T follicular helper cell (primary cell): ENCODE measurements around the gene HSPBP1.

Experiments used
- DNase-seq: peaks from one replicate; pipeline ENCODE4 v3.0.0-alpha.2; 2020; ENCODE audit warnings: low read depth

Gene HSPBP1

DNA sequence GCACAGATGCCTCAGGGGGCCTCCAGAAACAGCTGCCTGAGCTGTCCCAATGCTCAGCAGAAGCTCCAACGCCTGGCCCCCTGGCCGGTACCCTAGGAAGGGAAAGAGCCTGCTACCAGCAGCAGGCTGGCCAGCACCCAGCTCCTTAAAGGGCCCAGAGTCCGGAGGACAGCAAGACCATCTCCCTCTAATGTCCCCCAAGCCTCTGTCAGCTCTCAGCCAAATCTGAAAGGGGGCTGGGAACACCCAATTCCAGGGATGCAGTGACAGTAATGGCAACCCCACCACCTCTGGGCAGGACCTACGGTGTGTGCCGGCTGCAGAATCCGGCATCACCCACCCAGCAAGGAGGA lies 25.3 kb downstream of the HSPBP1 start:
- DNase-seq: no peak

DNA sequence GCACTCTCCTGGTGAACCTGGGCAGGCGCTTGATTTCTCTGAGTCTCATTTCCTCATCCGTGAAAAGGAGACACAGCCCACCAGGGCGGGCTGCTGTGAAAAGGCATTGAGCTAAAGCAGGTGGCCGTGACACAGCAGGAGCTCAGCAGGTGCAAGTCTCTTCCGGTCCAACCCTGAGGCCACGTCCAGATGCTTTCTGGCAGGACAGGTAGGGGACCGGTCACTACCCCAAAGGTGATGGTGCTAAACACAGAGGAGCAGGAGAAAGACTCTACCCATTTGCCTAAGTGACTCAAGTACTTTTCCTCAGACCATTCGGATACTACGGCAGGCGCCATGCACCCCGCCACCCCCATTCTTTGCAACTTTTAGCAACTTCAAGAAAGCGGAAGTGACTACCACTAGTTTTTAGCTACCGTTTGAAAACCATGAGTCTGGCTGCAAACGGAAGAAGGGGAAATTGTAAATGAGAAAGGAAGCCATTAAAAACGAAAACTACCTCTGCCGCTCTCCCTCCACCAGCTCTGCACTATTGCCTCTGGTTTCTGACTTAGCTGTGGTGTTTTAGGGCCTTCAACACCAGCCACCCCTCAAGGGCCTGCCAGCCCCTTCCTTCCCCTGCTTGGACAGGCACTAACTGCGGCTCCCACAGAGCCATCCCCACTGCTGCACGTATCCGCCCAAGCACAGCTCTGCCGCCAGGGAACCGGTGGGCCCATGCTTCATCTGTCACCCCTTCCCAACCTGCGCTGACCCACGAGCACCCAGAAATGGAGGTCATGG lies 25.9 kb downstream of the HSPBP1 start:
- peak; percentile 54 for DNase-seq

DNA sequence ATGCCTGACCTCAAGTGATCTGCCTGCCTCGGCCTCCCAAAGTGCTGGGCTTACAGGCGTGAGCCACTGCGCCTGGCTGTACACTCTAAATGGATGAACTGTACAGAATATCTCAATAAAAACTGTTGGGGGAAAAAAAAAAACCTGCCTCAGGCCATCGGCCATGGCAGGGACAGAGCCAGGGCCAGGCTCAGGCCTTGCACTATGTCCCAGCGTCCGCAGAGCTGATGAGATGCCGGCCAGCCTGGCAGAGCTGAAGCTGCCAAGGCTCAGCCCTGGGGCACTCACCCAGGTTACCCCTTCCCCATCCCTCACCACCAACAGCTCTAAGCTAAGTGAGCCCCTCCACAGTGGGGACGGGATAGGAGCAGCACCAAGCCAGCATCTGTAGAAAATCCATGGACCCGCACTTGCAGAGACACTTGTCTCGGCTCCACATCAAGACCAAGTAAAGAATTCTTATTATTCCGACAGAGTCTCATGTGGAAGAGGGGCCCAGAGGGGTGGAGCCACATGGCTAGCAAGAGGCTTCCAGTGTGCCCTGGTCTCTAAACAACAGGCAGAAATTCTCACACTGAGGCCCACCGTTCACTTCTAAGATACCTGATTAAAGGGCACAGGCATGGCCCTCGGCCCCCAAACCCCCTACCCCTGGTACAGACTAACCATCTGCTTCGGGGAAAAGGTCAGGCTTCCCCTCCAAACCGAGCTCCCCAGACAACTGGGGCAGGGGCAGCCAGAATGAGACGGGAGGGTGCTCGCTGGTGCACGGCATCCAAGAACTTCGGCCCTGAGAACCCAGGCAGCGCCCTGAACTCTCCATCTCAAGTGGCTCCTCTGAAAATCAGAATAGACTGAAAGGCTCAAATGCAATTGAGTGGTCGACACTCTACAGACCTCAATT lies 26.9 kb downstream of the HSPBP1 start:
- no peak for DNase-seq

DNA sequence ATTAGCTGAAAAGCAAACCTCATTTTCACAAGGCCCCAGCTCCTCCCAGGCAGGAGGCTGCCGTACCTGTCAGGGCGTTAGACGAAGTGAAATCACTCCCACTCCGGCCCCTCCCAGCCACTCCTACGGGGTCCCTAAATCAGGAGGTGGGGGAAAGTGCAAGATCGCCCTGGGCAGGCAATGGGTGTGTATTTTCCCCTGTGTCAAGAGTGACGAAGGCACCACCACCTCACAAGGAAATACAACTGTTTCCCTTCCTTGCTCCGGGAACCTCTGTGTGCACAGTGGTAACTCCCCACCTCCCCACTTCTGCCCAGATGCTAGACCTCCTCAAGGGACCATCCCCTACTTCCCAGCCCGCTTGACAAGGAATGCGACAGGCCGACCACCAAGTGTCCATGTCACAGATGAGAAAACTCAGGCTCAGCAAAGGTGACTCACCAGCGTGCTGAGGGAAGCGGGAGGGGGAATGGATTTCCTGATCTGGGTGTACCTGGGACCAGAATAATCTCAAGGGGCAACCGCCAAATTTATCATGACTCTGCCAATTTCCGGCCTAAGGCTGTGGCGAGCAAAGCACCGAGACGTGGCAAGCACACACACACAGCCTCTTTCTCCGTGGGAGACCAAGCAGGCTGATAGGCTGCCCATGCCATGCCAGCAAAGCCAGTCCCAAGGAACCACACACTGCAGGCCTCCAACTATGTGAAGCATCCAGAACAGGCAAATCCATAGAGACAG lies 28.4 kb downstream of the HSPBP1 start:
- DNase-seq: peak; percentile 21

DNA sequence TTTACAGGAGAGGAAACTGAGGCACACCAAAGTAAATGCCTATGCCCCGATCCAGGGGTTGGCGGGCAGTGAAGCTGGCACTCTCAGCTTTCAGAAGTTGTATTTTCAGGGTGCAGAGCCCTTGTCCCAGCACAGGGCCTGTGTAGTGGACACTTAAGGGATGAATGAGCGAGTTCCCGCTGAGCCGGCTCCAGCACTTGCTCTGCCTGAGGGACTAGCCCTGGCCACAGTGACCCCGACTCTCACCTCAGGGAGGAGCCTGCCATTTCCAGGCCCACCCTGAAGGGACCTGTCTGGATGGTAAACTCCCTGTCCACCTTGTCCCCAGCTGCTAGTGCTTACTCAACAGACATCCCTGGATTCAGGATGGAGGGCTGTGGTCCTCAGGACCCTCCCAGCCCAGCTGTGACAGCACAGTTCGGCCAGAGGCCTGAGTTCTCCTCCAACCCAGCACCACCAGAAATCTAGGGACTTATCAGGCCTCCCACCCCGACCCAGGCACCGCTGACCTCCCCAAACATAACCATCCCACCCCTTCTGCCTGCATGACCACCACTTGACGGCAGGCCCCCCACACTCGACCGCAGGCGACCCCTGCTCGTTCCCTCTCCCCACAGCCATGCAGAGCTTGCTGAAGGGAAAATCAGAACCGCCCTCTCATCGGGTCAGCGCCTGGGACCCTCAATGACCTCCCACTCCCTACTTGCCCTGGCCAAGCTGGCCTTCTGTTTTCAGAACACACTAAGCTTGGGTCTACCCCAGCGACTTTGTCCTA lies 29.5 kb downstream of the HSPBP1 start:
- no peak for DNase-seq

DNA sequence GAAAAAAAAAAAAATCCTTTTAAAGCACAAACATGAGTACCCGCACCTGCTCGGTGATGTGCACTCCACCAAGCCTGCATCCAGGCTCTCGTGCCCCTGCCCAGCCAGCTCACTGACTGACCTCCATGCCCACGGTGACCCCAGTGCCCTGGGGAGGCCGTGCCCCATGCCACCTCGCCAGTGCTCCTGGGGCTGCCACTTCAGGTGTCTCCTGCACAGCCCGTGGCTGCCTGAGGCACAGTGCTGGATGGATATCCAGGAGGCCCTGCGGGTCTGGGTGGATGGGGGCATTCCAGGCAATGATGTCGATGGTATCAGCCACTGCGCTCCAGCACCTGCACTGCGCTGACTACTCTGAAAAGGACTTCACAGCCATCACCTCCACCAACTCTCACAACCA lies 30.1 kb downstream of the HSPBP1 start:
- no peak for DNase-seq

DNA sequence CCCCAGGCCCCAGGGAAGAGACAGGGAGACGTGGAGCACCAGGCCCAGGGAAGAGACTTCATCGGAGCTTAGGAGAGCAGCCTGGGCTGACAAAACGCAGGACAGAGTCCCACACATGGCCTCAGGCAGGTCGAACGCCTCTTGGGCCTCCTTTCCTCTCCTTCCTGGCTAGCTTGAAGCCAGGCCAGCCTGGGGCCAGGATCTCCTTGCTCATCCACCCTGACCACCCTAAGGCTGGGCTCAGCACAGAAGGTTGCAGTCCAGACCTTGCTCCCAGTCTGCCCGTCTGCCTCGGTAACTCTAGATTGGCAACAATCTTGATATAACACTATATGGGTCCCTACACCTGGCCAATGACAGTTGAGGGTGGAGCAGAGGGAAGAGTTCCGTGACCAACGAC lies 31.2 kb downstream of the HSPBP1 start:
- no peak for DNase-seq

DNA sequence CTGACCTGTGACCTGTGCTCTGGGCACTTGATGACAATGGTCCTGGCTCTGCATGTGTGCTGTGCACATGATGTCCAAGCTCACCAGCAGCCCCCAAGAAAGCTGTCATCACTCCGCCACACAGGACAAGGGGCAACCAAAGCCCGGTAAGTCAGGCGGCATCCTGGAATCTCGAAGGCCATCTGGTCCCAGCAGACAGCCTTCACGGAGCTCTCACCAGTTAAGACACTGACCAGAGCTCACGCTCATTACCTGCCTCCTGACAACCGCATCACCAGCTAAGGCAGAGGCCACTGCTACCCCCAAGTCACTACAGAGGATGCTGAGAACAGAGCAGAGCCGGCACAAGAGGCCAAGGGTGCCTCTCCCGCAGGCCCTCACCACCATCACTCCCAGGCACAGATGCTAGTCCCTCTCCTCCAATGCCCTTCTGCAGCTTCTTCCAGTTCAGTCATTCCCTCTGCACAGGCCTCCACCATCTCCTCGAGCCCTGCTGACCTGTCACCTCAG lies 31.7 kb downstream of the HSPBP1 start:
- no peak for DNase-seq

DNA sequence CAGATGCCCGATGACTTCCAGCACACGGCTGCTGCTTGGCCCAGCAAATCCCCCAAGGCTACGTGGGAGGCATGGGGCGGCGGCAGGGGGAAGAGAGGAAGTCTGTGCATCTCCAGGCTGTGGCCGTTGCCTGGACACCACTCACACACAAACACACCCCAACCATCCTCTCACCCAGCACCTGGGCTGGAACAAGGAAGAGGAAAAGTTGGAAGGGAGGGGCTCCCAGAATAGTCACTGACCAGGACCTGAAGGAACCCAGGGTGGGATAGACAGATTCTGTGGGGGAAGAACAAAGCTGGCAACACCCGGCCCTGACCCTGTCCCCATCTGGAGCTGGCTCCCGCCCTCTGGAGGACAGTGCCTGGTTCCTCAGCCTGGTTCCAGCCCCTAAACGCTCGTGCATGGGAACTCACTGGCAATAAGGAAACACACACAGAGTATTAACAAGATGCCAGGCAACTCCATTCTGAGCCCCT lies 32.2 kb downstream of the HSPBP1 start:
- no peak for DNase-seq

DNA sequence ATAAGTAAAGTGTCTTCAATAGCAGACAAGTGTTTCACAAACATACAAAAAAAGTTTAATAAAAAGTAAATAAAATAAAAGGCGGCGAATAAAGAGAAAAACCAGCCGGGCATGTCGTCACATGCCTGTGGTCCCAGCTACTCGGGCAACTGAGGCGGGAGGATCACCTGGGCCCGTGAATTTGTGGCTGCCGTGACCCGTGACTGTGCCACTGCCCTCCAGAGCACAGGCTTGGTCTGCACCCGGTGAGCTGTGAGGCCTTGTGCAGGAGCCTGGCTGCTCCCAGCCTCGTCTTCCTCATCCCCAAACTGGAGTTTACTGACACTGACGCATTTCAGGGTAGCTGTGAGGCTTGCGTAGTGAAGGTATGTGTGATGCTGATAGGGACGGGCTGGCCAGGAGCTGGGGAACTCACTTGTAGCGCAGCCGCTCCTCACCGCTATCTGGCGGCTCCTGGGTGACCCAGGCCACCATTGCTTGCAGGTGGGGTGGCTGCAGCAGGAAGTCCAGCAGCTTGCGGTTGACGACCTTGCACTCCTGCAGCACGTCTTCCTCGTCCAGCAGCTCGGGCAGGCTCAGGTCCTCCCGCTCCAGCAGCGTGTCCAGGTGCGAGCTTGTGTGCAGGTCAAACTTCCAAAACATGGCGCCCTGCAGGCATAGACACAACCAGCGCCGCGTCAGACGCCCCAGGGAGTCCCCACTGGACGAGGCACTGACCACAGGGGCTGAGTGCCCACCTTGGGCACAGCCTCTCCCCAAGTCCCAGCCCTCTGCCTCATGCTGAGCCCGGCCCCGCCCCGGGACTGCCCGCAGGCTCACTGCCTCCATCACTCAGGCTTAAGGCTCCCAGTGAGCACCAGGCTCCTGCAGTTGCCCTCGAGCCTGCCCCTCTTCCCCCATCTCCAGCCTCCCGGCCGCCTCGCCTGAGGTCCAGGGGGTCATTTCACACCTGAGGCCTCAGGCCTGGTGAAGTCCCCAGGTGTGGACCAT lies 33.2 kb downstream of the HSPBP1 start:
- DNase-seq: no peak

DNA sequence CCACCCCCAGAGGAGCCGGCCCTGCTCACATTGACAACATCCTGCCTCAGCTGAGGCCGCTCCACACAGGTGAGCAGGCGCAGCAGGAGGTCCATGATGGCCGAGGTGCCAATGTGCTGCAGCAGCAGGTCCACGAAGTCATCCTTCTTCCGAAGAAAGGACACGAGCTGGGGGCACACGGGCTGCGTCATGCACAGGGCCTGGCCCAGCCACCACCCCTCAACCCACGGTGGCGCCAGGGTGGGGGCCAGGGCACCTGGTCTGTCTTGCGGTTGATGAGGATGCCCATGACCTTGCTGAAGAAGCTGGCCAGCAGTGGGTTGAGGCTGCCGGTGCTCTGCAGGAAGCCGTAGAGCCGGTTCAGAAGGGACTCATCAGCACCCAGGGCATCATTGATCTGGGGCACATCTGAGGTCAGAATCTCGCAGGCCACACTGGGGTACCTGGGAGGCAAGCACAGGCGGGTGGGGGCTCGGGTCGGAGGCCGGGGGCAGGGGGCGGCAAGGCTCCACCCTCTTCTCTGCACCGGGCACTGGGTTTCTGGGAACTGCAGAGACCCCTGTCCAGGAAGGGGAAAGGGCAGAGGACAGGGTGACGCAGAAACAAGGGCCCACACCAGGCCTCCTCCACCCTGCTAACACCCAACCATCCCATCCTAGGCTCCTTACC lies 34.5 kb downstream of the HSPBP1 start:
- DNase-seq: no peak

DNA sequence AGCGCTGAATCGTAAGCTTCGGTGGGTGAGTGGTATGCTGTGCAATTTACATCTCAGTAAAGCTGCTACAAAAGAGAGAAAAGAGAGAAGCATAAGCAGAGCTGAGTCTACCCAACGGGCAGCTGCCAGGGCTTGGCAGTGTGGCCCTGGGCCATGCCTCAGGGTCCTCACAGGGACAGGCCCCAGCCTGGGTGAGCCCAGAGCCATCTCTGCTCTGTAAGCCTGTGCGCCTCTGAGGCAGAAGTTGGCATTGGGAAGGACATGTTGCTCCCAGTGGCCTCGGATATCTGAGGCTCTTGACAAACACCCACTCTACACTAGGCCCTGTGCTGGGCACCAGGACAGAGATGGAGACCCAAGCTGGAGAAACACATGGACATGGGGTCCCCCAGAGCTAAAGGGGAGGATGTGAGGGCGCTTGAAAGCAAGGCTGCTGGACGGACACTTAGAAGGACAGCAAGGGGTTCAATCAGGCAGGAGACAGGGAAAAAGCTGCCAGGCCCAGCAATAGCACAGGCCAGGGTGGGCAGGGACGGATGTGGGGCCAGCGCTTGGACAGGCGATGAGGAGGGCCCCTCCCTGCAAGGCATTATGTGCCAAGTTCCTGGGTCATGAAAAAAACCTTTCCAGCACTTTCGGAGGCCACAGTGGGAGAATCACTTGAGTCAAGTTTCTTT lies 35.8 kb downstream of the HSPBP1 start:
- DNase-seq: no peak

DNA sequence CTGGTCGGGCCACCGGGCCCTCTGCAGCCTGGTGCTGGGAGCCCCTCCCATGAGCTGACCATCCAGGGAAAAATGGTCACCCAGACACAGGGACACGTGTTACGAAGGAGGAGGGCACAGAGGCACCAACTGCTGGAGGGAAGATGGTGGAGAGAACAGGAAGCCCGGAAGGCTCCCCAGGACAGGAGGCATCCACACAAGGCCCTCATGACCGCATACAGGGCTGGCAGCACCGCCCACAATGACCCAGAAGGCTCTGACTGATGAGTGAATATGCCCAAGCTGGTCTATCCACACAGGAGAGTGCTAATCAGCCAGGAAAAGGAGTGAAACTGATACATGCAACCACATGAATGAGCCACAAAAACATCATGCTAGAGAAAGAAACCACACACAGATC lies 37.4 kb downstream of the HSPBP1 start:
- no peak for DNase-seq

DNA sequence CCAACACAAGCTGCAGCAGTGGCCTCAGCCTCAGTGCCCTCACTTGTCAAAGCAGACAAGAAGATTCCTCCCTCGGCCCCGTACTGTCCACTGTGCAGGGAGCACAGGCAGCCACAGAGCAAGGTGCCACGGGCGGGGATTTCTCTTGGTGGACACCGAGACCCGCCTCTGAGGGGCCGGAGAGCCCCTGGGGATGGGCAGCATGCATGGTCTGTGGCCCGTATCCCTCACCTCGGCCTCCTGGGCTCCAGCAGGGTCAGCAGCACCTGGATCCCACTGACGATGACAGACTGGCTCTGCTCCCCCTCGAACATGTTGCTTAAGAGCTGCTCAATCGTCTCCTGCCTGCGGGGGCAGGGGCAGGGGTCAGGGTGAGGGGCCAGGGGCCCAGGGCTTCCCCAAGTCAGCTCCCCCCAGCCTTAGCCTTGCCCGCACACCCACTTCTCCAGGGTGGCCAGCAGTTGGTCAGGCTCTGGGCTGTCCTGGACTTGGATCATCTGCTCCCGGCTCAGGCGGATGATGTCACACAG lies 37.9 kb downstream of the HSPBP1 start:
- no peak for DNase-seq

DNA sequence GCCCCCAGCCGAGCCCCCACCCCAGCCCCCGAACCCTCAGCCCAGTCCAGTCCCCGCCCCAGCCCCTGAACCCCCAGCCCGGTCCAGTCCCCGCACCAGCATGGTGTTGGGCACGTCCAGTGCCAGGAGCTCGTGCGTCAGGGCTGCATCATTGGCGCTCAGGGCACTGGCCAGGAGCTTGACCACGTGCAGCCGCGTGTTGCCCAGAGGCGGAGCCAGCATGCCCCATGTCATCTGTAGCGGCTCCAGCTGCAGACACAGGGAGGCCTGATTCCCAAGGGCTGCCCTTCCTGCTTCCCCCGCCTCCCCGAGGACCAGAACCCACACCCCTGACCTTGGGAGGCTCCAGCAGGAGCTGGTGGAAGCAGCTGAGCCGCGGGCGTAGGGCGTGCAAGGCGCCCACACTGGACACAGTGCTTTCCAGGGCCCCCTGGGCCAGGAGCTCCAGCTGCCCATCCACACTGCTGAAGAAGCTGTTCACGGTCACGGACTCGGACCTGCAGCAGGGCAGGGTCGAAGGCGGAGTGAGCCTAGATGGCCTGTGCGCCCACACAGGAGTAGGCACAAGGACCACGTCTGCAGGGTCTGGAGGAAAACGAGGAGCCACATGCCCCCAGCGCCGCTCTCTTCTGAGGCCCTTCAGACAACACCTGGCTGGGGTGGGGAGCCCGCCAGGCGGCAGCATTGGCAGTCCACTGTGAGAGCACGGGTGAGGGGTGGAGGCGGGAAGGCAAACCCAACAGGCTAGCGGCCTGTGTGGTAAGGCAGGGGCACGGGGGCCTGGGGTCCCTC lies 38.6 kb downstream of the HSPBP1 start:
- DNase-seq: no peak

DNA sequence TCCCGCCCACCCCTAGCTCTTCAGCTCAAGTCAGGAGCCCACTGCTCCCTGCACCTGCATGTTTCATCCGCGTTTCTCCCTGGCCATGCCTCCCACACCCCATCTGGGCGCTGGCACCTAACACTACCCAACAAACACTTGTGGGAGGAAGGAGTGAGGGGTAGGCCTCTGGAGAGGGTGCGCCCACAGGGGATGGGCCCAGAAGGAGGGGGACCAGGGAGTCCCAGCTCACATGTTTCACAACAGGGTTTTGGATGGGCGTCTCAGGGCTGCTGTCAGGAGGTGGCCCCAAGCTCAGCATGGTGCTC lies 39.2 kb downstream of the HSPBP1 start:
- no peak for DNase-seq

DNA sequence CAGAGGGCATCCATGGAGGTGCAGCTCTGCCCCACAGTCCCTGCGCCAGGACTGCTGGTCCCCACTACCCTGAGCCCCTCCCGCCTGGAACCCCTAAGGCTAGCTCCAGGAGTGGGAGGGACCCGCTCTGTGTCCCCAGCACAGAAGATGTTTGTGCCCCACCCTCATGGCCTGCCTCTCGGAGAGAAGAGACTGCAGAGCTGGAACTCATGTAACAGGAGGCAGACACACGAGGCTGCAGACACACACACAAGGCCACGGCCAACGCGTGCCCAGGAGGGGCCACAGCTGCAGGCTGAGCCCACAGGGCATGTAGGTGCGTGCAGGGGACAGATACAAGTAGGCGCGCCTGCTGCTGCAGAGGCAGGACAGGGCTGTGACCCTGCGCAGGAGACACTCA lies 40.9 kb downstream of the HSPBP1 start:
- DNase-seq: no peak

DNA sequence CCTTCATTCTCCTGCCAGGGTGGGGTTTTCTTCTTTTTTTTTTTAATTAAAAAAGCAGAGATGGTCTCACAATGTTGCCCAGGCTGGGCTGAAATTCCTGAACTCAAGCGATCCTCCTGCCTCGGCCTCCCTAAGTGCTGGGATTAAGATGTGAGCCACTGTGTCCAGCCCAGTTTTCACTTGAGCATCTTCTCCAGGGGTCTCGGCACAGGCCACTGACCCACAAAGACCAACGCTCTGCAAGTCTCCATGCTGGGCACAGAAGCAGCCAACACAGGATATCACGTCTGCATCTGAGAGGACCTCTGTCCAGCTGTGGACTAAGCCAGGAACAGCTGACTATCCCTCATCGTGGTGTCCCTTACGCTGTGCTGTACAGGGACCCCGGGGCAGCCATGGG lies 41.9 kb downstream of the HSPBP1 start:
- no peak for DNase-seq
